ENCODE results near the gene PACS1. TPM values are rescaled to one million over a fixed set of nuclear protein-coding genes. Genes with fewer than 3 reads are reported as not detected.

The PACS1 gene
- total and polyA plus RNA-seq, 2 donors (not counting 1 experiment from before 2014, with no cell fraction given), result 131 to 303 TPM

- Mint-ChIP-seq H3K4me3 (no peak overlapping the region), H3K4me1 (peaks cover 39% of the 10 kb centered on the region)
Measured at GRCh38 chr11:66183494-66184048, 113.5 kb downstream of the PACS1 start.

More at GRCh38 chr11:66183494-66184048, 113.5 kb downstream of the PACS1 start:
- Histone ChIP-seq H3K79me2 (ENCODE audit: control insufficient read depth, insufficient read depth, low read length) (peaks cover 91% of the 10 kb centered on the region), H3K27me3 (replicated peaks in 1 of 4; ENCODE audit: control extremely low read depth in 1 of 4, control insufficient read depth in 3 of 4, insufficient read depth in 4 of 4, low read length in 3 of 4) (no peaks in the 10 kb centered on the region), H3K4me1 (ENCODE audit: control insufficient read depth in 2 of 2, insufficient read depth in 2 of 2, low read length in 2 of 2) (peaks cover 6 to 7% of the 10 kb centered on the region in 2 donors), H3K27ac (ENCODE audit: low read length in 2 of 2) (no peak overlapping the region), H2AFZ (ENCODE audit: insufficient read depth, low read depth, low read length, poor library complexity, severe bottlenecking) (no peak overlapping the region), H3K36me3 (replicated peaks in 1 of 2; ENCODE audit: control extremely low read depth in 1 of 2, control insufficient read depth in 1 of 2, extremely low read depth in 1 of 2, insufficient read depth in 2 of 2, low read length in 1 of 2) (peaks cover 4 to 14% of the 10 kb centered on the region in 2 experiments), H4K20me1 (ENCODE audit: control insufficient read depth, insufficient read depth, low read length, poor library complexity, severe bottlenecking) (peaks cover 87% of the 10 kb centered on the region), H3K9ac (ENCODE audit: low read length) (no peak overlapping the region), H3K9me3 (ENCODE audit: control extremely low read depth in 1 of 3, control insufficient read depth in 2 of 3, insufficient read depth in 1 of 3, low read length in 2 of 3) (no peaks in the 10 kb centered on the region), H3K4me3 (ENCODE audit: control extremely low read depth in 1 of 5, extremely low read depth in 1 of 5, insufficient read depth in 1 of 5, low read depth in 2 of 5, low read length in 4 of 5) (no peak overlapping the region), H3K4me2 (replicated peaks; ENCODE audit: low read depth, low read length, poor library complexity, severe bottlenecking) (peak overlapping the region; percentile 1)
- ChIA-PET POLR2A (no interaction called here), CTCF (interaction anchor here (0.7 kb wide), 1 partner anchor 179 kb away, joined by 3 read pairs; no protein-coding TSS in a partner anchor)
- DNase-seq, result peak; percentile 67
- ATAC-seq (ENCODE audit: low read depth), result peak; percentile 54
- Mint-ChIP-seq H3K27ac (peak overlapping the region; percentile 41), H3K27me3 (no peaks in the 10 kb centered on the region), H3K9me3 (ENCODE audit: insufficient read depth) (no peaks in the 10 kb centered on the region)
- WGBS (ENCODE audit: insufficient coverage), result no CpG with 5 or more reads among the region's 3 CpGs
- no peak for TF ChIP-seq CTCF (IDR thresholded peaks at IDR 0.05)
- no peak for TF ChIP-seq EZH2 (IDR thresholded peaks at IDR 0.05; ENCODE audit: borderline replicate concordance, insufficient read depth, low read depth, low read length, poor library complexity, severe bottlenecking)
- intact Hi-C loops (cut with micrococcal nuclease), result no loop called here
